B cell (primary cell): ENCODE data around the gene SLC38A10. TPM values are rescaled to one million over a fixed set of nuclear protein-coding genes. Genes with fewer than 3 reads are reported as not detected.

Source experiments
- ATAC-seq: fragments of 200-7000 bp; cut with Tn5 transposase; one replicate; pipeline ENCODE4 v1.10.0; 2021; ENCODE audit warnings: low read depth, mild to moderate bottlenecking, moderate number of reproducible peaks, moderate library complexity
- CTCF ChIA-PET: fragments of 350-600 bp; sonication (Branson Sonifier 250); formaldehyde crosslinking; loops from one replicate; lab custom pipeline; 2021; ENCODE audit warnings: antibody characterized with exemption, inconsistent platforms; lab: Charles Lee
- POLR2A ChIA-PET: fragments of 350-600 bp; sonication (Branson Sonifier 250); formaldehyde crosslinking; loops from one replicate; lab custom pipeline; 2021; ENCODE audit warnings: antibody characterized with exemption; lab: Charles Lee
- DNase-seq: peaks from one replicate; pipeline ENCODE4 v3.0.0; 2013
- H2AFZ ChIP-seq: 2 replicates; pipeline ENCODE4 v1.6.1; 2012; ENCODE audit warnings: mild to moderate bottlenecking, low read depth, low read length; ENCODE audit not compliant: insufficient read depth, poor library complexity, severe bottlenecking
- H3K27ac ChIP-seq, 2 donors: 1 replicate in 1 of 2; 2 replicates in 1 of 2; pipeline ENCODE4 v1.5.1; 2012 to 2013; ENCODE audit warnings: low read length in 2 of 2, mild to moderate bottlenecking in 2 of 2, moderate library complexity in 1 of 2
- H3K27me3 ChIP-seq, 4 experiments: fragments of 200-600 bp in 1 of 4; sonication (generic) in 1 of 4; replicated peaks in 1 of 4; 1 replicate in 2 of 4; 2 replicates in 2 of 4; pipeline versions ENCODE4 v1.6.1 to v1.7.0; 2013 to 2016; ENCODE audit warnings: low read length in 3 of 4, mild to moderate bottlenecking in 2 of 4, mixed read lengths in 1 of 4, moderate library complexity in 1 of 4; ENCODE audit not compliant: insufficient read depth in 4 of 4, control insufficient read depth in 3 of 4; ENCODE audit errors: control extremely low read depth in 1 of 4
- H3K36me3 ChIP-seq, 2 experiments: replicated peaks in 1 of 2; 1 replicate in 1 of 2; 2 replicates in 1 of 2; pipeline versions ENCODE4 v1.6.1 to v1.7.1; 2013; ENCODE audit warnings: low read length in 1 of 2; ENCODE audit not compliant: insufficient read depth in 2 of 2, control insufficient read depth in 1 of 2; ENCODE audit errors: control extremely low read depth in 1 of 2, extremely low read depth in 1 of 2
- H3K4me1 ChIP-seq, 2 donors: fragments of 200-600 bp in 1 of 2; sonication (generic) in 1 of 2; 1 replicate in 1 of 2; 2 replicates in 1 of 2; pipeline versions ENCODE4 v1.5.1 to v1.6.1; 2013 to 2017; ENCODE audit warnings: low read length in 2 of 2; ENCODE audit not compliant: control insufficient read depth in 2 of 2, insufficient read depth in 2 of 2
- H3K4me2 ChIP-seq: replicated peaks from 2 replicates; pipeline ENCODE3; 2012; ENCODE audit warnings: mild to moderate bottlenecking, low read depth, low read length; ENCODE audit not compliant: poor library complexity, severe bottlenecking
- H3K4me3 ChIP-seq, 5 experiments: fragments of 200-600 bp in 1 of 5; sonication (generic) in 1 of 5; 1 replicate in 3 of 5; 2 replicates in 2 of 5; pipeline versions ENCODE4 v1.5.1 to v1.7.0; 2011 to 2016; ENCODE audit warnings: low read length in 4 of 5, mild to moderate bottlenecking in 4 of 5, low read depth in 2 of 5, control low read depth in 1 of 5, moderate library complexity in 1 of 5; ENCODE audit not compliant: insufficient read depth in 1 of 5; ENCODE audit errors: control extremely low read depth in 1 of 5, extremely low read depth in 1 of 5
- H3K79me2 ChIP-seq: fragments of 200-600 bp; sonication (generic); one replicate; pipeline ENCODE4 v1.6.0; 2016; ENCODE audit warnings: low read length; ENCODE audit not compliant: control insufficient read depth, insufficient read depth
- H3K9ac ChIP-seq: fragments of 200-600 bp; sonication (generic); 2 replicates; pipeline ENCODE4 v1.6.1; 2017; ENCODE audit warnings: mild to moderate bottlenecking, low read length, moderate library complexity
- H3K9me3 ChIP-seq, 3 donors: one replicate each; pipeline versions ENCODE4 v1.6.1 to v1.7.1; 2013; ENCODE audit warnings: low read length in 2 of 3; ENCODE audit not compliant: control insufficient read depth in 2 of 3, insufficient read depth in 1 of 3; ENCODE audit errors: control extremely low read depth in 1 of 3
- H4K20me1 ChIP-seq: 2 replicates; pipeline ENCODE4 v1.6.0; 2012; ENCODE audit warnings: mild to moderate bottlenecking, low read length; ENCODE audit not compliant: insufficient read depth, control insufficient read depth, poor library complexity, severe bottlenecking
- H3K27ac Mint-ChIP-seq: one replicate; pipeline ENCODE4 v1.8.0; 2021; ENCODE audit warnings: mixed read lengths
- H3K27me3 Mint-ChIP-seq: one replicate; pipeline ENCODE4 v1.8.0; 2021; ENCODE audit warnings: mixed read lengths
- H3K4me1 Mint-ChIP-seq: one replicate; pipeline ENCODE4 v1.8.0; 2021; ENCODE audit warnings: mixed read lengths
- H3K4me3 Mint-ChIP-seq: one replicate; pipeline ENCODE4 v1.8.0; 2021; ENCODE audit warnings: mixed read lengths
- H3K9me3 Mint-ChIP-seq: one replicate; pipeline ENCODE4 v1.8.0; 2022; ENCODE audit warnings: mixed read lengths; ENCODE audit not compliant: insufficient read depth
- EZH2 ChIP-seq: IDR thresholded peaks from 2 replicates; pipeline ENCODE4 v1.6.1; 2012; ENCODE audit warnings: borderline replicate concordance, low read depth, mild to moderate bottlenecking, moderate library complexity, low read length; ENCODE audit not compliant: insufficient read depth, poor library complexity, severe bottlenecking
- WGBS: methylation state at CpG from one replicate; pipeline ENCODE4 v1.1.5; 2013; ENCODE audit warnings: missing lambda C conversion rate; ENCODE audit not compliant: insufficient coverage; 5-methylcytosine and 5-hydroxymethylcytosine counted together
- intact Hi-C: fragments of 100-400 bp; cut with micrococcal nuclease; formaldehyde crosslinking; loops from one replicate; pipeline ENCODE4 v1.10.0; 2022
- polyA plus RNA-seq: library from polyadenylated mRNA; depleted of rRNA; stranded (reverse); fragments of >200 nt; gene quantifications from 2 replicates; pipeline ENCODE4 v1.2.3, GENCODE V29; 2012
- total RNA-seq, 2 donors: library from RNA; stranded (reverse); fragments of 120-200 nt in 1 of 2; gene quantifications; 1 replicate in 1 of 2; 2 replicates in 1 of 2; pipeline versions ENCODE4 v1.2.3 to v1.2.4, GENCODE V29; 2013 to 2022
- TF ChIP-seq, protein P1 (sequence below): fragments of 200-600 bp; IDR thresholded peaks from one replicate; pipeline ENCODE4 v1.8.0; 2022; ENCODE audit warnings: antibody characterized with exemption, mild to moderate bottlenecking

SLC38A10 gene
- total and polyA plus RNA-seq, 2 donors (not counting 1 experiment from before 2014, with no cell fraction given) = 76.1 to 104 TPM

DNA sequence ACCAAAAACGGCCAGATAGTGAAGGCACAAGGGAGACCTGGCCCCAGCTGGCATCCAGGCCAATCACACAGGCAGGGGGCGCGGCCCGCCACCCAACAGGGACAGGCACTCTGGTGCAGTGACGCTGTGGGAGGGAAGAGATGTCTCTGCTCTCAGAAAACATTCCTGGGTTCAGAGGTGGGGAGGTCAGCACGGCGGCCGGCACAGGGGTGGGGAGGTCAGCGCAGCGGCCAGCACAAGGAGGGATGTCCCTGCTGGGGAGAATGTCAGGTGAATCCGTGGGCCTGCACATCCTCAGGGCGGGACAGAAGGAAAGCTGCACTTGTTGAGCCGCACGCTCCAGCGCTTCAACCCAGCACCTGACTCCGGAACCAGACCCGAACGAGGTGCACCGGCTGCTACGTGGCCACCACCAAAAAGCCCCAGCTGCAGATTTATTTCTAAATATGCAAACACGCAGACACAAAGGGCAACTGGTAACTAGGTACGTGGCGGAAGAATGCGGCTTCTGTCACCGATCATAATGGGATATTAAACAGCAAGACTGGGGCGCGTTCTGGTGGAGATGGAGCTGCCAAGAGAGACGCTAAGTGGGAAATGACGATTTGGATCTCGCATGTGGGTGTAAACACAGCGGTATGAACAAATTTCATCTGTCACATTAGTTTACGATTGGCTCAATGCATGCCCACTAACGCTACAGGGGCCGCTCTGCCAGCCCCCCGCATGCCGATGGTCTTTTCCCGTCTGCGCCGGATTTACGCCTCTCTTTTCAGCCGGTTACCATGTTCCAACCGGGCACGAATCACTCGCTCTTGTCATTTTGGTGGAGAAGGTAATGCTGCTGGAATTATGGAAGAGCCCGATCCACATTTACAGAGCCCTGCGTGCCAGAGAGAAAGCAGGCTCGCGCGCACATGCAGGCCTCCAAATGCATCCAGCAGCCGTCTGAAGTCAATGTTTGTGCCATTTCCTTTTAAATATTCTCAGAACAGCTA lies 15.5 kb downstream of the SLC38A10 start:
- no peak overlapping the region for H3K4me2 ChIP-seq
- POLR2A ChIA-PET = no interaction called here
- WGBS = 98% methylated on average over 49 of the region's 50 CpGs
- CTCF ChIA-PET = interaction anchor here (1.3 kb wide), 1 partner anchor 11 kb away, joined by 3 read pairs; no protein-coding TSS in a partner anchor
- H3K4me3 ChIP-seq = no peak overlapping the region
- H4K20me1 ChIP-seq = peaks cover 61% of the 10 kb centered on the region
- no peak for ATAC-seq
- H3K4me1 ChIP-seq = peaks cover 3% of the 10 kb centered on the region in 2 donors
- no peak overlapping the region for H3K27ac ChIP-seq
- no peak overlapping the region for H3K4me3 Mint-ChIP-seq
- H3K4me1 Mint-ChIP-seq = peaks cover 3% of the 10 kb centered on the region
- H2AFZ ChIP-seq = no peak overlapping the region
- peaks cover 0 to 65% of the 10 kb centered on the region in 2 experiments for H3K36me3 ChIP-seq
- H3K9me3 Mint-ChIP-seq = no peaks in the 10 kb centered on the region
- no peak overlapping the region for H3K9ac ChIP-seq
- no peaks in the 10 kb centered on the region for H3K27me3 ChIP-seq
- TF ChIP-seq, protein P1, sequence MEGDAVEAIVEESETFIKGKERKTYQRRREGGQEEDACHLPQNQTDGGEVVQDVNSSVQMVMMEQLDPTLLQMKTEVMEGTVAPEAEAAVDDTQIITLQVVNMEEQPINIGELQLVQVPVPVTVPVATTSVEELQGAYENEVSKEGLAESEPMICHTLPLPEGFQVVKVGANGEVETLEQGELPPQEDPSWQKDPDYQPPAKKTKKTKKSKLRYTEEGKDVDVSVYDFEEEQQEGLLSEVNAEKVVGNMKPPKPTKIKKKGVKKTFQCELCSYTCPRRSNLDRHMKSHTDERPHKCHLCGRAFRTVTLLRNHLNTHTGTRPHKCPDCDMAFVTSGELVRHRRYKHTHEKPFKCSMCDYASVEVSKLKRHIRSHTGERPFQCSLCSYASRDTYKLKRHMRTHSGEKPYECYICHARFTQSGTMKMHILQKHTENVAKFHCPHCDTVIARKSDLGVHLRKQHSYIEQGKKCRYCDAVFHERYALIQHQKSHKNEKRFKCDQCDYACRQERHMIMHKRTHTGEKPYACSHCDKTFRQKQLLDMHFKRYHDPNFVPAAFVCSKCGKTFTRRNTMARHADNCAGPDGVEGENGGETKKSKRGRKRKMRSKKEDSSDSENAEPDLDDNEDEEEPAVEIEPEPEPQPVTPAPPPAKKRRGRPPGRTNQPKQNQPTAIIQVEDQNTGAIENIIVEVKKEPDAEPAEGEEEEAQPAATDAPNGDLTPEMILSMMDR = no peak
- TF ChIP-seq EZH2 = no peak
- H3K27me3 Mint-ChIP-seq = no peaks in the 10 kb centered on the region
- intact Hi-C loops = no loop called here
- peaks cover 86% of the 10 kb centered on the region for H3K79me2 ChIP-seq
- H3K9me3 ChIP-seq = no peaks in the 10 kb centered on the region
- DNase-seq = no peak
- H3K27ac Mint-ChIP-seq = no peak overlapping the region

DNA sequence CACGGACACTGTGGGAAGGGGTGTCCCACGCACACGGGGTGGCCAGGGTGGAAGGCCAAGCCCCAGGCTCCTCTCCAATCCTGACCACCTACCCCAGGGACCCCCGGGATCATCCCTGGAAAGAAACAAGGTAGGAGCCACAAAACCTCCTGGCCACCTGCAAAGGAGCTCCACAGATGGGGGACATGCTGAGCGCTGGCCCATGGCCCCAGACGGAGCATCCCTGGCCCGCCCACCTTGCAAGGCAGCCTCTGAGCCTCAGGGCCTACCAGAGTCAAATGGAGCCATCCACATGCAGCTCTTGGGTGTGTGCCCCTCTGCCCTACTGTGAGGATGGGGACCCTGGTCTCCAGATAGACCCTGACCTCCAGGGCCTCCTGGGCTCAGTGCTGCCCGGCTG lies 16.3 kb downstream of the SLC38A10 start:
- ChIA-PET POLR2A (no interaction called here), CTCF (no interaction called here)
- H3K4me1 Mint-ChIP-seq = no peaks in the 10 kb centered on the region
- Histone ChIP-seq H4K20me1 (peaks cover 61% of the 10 kb centered on the region), H3K27me3 (no peaks in the 10 kb centered on the region), H3K9me3 (no peaks in the 10 kb centered on the region), H3K79me2 (peaks cover 79% of the 10 kb centered on the region), H3K27ac (no peak overlapping the region), H3K4me2 (no peak overlapping the region), H2AFZ (no peak overlapping the region), H3K36me3 (peaks cover 0 to 72% of the 10 kb centered on the region in 2 experiments), H3K9ac (no peak overlapping the region), H3K4me3 (no peak overlapping the region), H3K4me1 (no peaks in the 10 kb centered on the region)
- no peaks in the 10 kb centered on the region for H3K27me3 Mint-ChIP-seq
- H3K4me3 Mint-ChIP-seq = no peak overlapping the region
- TF ChIP-seq, protein P1 = no peak
- no peak for TF ChIP-seq EZH2
- intact Hi-C loops = no loop called here
- no peak overlapping the region for H3K27ac Mint-ChIP-seq
- ATAC-seq (no peak), DNase-seq (no peak)
- 96% methylated on average over 8 of the region's 8 CpGs for WGBS
- no peaks in the 10 kb centered on the region for H3K9me3 Mint-ChIP-seq
